ENCODE measurements around the gene DYSF. TPM values are rescaled to one million over a fixed set of nuclear protein-coding genes. Genes with fewer than 3 reads are reported as not detected.

The DYSF gene
- total RNA-seq, 1 donor from 2014 or later = 72.0 TPM

DNA sequence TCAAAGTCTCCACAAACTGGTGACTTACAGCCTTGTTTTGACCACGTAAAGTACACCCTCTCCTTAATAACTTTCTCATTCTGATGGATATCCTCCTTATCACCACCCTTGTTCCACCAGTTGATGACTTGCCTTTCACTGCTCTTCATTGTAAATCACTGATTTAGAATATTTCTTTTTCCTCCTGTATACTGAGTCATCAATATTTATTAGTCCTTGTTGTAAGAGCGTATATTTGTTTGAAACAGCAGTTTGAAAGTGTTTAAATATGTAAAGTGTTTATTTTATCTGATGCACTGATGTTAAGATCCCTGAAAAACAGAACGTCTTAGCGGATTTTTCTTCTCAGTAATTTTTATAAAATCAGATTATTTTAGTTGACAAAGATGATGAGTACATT, 34.2 kb upstream of the DYSF start:
- H3K4me3 Mint-ChIP-seq (ENCODE audit: unreplicated experiment) = no peak overlapping the region
- TF ChIP-seq, protein P1, sequence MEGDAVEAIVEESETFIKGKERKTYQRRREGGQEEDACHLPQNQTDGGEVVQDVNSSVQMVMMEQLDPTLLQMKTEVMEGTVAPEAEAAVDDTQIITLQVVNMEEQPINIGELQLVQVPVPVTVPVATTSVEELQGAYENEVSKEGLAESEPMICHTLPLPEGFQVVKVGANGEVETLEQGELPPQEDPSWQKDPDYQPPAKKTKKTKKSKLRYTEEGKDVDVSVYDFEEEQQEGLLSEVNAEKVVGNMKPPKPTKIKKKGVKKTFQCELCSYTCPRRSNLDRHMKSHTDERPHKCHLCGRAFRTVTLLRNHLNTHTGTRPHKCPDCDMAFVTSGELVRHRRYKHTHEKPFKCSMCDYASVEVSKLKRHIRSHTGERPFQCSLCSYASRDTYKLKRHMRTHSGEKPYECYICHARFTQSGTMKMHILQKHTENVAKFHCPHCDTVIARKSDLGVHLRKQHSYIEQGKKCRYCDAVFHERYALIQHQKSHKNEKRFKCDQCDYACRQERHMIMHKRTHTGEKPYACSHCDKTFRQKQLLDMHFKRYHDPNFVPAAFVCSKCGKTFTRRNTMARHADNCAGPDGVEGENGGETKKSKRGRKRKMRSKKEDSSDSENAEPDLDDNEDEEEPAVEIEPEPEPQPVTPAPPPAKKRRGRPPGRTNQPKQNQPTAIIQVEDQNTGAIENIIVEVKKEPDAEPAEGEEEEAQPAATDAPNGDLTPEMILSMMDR (IDR thresholded peaks at IDR 0.05) = no peak
- H3K27ac Mint-ChIP-seq (ENCODE audit: unreplicated experiment) = no peak overlapping the region
- no peaks in the 10 kb centered on the region for H3K9me3 Mint-ChIP-seq (ENCODE audit: unreplicated experiment)
- no peaks in the 10 kb centered on the region for H3K27me3 Mint-ChIP-seq (ENCODE audit: unreplicated experiment)
- peaks cover 6% of the 10 kb centered on the region for H3K4me1 Mint-ChIP-seq (ENCODE audit: unreplicated experiment)
- peaks cover 24% of the 10 kb centered on the region for H3K36me3 Mint-ChIP-seq (ENCODE audit: unreplicated experiment)
- DNase-seq (ENCODE audit: extremely low spot score, unreplicated experiment) = no peak

DNA sequence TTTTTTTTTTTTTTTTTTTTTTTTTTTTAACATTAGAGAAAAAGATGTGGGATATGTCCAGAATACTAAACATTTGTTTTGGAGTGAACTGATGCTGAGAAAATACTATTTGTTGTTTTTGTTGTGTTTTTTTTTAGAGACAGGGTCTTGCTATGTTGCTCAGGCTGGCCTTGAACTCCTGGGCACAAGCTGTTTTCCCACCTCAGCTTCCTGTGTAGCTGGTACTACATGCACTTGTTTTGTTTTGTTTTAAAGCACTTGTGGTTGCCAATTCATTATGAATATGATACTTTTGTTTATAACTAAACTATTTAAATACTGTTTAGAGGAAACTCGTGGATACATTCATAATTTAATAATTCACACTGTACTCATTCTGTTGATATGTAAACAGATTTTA, 33.4 kb upstream of the DYSF start:
- peaks cover 6% of the 10 kb centered on the region for H3K4me1 Mint-ChIP-seq (ENCODE audit: unreplicated experiment)
- DNase-seq (ENCODE audit: extremely low spot score, unreplicated experiment) = no peak
- H3K36me3 Mint-ChIP-seq (ENCODE audit: unreplicated experiment) = peaks cover 33% of the 10 kb centered on the region
- TF ChIP-seq, protein P1 (IDR thresholded peaks at IDR 0.05) = no peak
- no peak overlapping the region for H3K4me3 Mint-ChIP-seq (ENCODE audit: unreplicated experiment)
- H3K27ac Mint-ChIP-seq (ENCODE audit: unreplicated experiment) = no peak overlapping the region
- H3K9me3 Mint-ChIP-seq (ENCODE audit: unreplicated experiment) = no peaks in the 10 kb centered on the region
- H3K27me3 Mint-ChIP-seq (ENCODE audit: unreplicated experiment) = no peaks in the 10 kb centered on the region

DNA sequence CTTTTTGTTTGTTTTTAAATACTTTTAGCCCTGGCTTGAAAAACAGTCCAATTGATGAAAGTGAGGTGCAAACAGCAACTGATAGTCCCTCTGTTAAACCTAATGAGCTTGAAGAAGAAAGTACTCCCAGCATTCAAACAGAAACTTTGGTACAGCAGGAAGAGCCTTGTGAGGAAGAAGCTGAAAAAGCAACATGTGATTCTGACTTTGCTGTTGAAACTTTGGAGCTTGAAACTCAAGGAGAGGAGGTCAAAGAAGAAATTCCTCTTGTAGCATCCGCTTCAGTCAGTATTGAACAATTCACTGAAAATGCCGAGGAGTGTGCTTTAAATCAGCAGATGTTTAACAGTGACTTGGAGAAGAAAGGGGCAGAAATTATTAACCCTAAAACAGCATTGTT, 30.6 kb upstream of the DYSF start:
- Mint-ChIP-seq H3K9me3 (ENCODE audit: unreplicated experiment) (no peaks in the 10 kb centered on the region), H3K4me3 (ENCODE audit: unreplicated experiment) (no peak overlapping the region), H3K36me3 (ENCODE audit: unreplicated experiment) (peaks cover 54% of the 10 kb centered on the region), H3K27ac (ENCODE audit: unreplicated experiment) (no peak overlapping the region), H3K27me3 (ENCODE audit: unreplicated experiment) (no peaks in the 10 kb centered on the region), H3K4me1 (ENCODE audit: unreplicated experiment) (peaks cover under 1% of the 10 kb centered on the region)
- TF ChIP-seq, protein P1 (IDR thresholded peaks at IDR 0.05) = no peak
- no peak for DNase-seq (ENCODE audit: extremely low spot score, unreplicated experiment)

DNA sequence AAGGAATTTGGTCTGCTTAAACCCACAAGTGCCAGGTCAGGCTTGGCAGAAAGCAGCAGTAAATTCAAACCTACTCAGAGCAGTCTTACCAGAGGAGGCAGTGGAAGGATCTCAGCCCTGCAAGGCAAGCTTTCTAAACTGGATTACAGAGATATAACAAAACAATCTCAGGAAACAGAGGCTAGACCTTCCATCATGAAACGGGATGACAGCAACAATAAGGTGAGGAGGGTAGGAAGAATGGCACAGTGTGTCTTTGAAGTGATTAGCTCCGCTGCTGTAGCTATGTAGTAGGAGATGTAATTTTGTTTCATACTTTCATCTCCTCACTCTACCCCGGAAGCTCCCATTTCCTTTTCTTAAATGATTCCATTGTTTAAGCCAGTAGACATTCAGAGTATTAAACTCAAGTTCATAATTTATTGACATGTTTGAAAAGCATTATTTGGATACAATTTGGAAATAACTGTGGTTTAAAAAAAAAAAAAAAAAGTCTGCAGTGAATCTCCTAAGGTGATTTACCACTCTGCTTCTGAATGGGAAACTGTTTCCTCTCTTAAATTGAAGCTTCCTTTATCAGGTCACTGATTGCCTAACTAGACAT, 29.4 kb upstream of the DYSF start:
- TF ChIP-seq, protein P1 (IDR thresholded peaks at IDR 0.05) = no peak
- Mint-ChIP-seq H3K9me3 (ENCODE audit: unreplicated experiment) (no peaks in the 10 kb centered on the region), H3K4me1 (ENCODE audit: unreplicated experiment) (no peaks in the 10 kb centered on the region), H3K4me3 (ENCODE audit: unreplicated experiment) (no peak overlapping the region), H3K36me3 (ENCODE audit: unreplicated experiment) (peaks cover 64% of the 10 kb centered on the region), H3K27me3 (ENCODE audit: unreplicated experiment) (no peaks in the 10 kb centered on the region), H3K27ac (ENCODE audit: unreplicated experiment) (no peak overlapping the region)
- no peak for DNase-seq (ENCODE audit: extremely low spot score, unreplicated experiment)

DNA sequence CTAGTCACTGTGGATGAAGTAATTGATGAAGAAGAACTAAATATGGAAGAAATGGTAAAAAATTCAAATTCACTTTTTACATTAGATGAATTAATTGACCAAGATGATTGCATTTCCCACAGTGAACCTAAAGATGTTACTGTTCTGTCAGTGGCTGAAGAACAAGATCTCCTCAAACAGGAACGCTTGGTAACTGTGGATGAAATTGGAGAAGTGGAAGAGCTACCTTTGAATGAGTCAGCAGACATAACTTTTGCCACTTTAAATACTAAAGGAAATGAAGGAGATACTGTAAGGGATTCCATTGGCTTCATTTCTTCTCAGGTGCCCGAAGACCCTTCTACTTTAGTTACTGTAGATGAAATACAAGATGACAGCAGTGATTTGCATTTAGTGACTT, 26.6 kb upstream of the DYSF start:
- DNase-seq (ENCODE audit: extremely low spot score, unreplicated experiment) = no peak
- Mint-ChIP-seq H3K27me3 (ENCODE audit: unreplicated experiment) (no peaks in the 10 kb centered on the region), H3K36me3 (ENCODE audit: unreplicated experiment) (peaks cover 75% of the 10 kb centered on the region), H3K27ac (ENCODE audit: unreplicated experiment) (no peak overlapping the region), H3K4me1 (ENCODE audit: unreplicated experiment) (no peaks in the 10 kb centered on the region), H3K9me3 (ENCODE audit: unreplicated experiment) (no peaks in the 10 kb centered on the region), H3K4me3 (ENCODE audit: unreplicated experiment) (no peak overlapping the region)
- TF ChIP-seq, protein P1 (IDR thresholded peaks at IDR 0.05) = no peak

Data from osteocyte (in vitro differentiated cells).